ENCODE results near the gene RRAGD. TPM values are rescaled to one million over a fixed set of nuclear protein-coding genes. Genes with fewer than 3 reads are reported as not detected.
A peak's percentile ranks its signal among the peaks of the same experiment; 100 is the strongest.

Gene RRAGD
- total RNA-seq, 1 experiment from 2014 or later: not detected

- no peak overlapping the region for H2AFZ ChIP-seq
- POLR2A ChIA-PET (ENCODE audit: unreplicated experiment): no interaction called here
- no peaks in the 10 kb centered on the region for H3K36me3 ChIP-seq (ENCODE audit: low read depth)
- intact Hi-C loops (cut with micrococcal nuclease; ENCODE audit: unreplicated experiment): no loop called here
- no peaks in the 10 kb centered on the region for H3K9me2 ChIP-seq (ENCODE audit: insufficient read depth)
- H3K27ac ChIP-seq: no peak overlapping the region
- no peaks in the 10 kb centered on the region for H3F3A ChIP-seq (ENCODE audit: insufficient read depth, low read depth)
- no peaks in the 10 kb centered on the region for H3K9me3 ChIP-seq (ENCODE audit: insufficient read depth, low read depth)
- CTCF ChIA-PET: no interaction called here
- DNase-seq: no peak
- no peaks in the 10 kb centered on the region for H3K27me3 ChIP-seq (ENCODE audit: insufficient read depth, low read depth)
- no TSS peak for BruUV-seq (replicated peaks)
- no peak overlapping the region for H3K4me2 ChIP-seq
- no peak for TF ChIP-seq CTCF (conservative IDR thresholded peaks at IDR 0.05)
- no peak for TF ChIP-seq EZH2 (IDR thresholded peaks at IDR 0.05; ENCODE audit: low read depth)
- H3K4me1 ChIP-seq (replicated peaks; ENCODE audit: insufficient read depth): peaks cover 15% of the 10 kb centered on the region
- no peak overlapping the region for H3K4me3 ChIP-seq
- no peaks in the 10 kb centered on the region for H3K79me2 ChIP-seq (ENCODE audit: low read depth)
- H4K20me1 ChIP-seq (ENCODE audit: insufficient read depth): no peaks in the 10 kb centered on the region
Measured at GRCh38 chr6:89379281-89379680, 32.8 kb downstream of the RRAGD start.

GRCh38 chr6:89378628-89379027 is 33.4 kb downstream of the RRAGD start:
- Histone ChIP-seq H3F3A (ENCODE audit: insufficient read depth, low read depth) (no peaks in the 10 kb centered on the region), H3K79me2 (ENCODE audit: low read depth) (no peaks in the 10 kb centered on the region), H3K4me2 (no peak overlapping the region), H3K9me2 (ENCODE audit: insufficient read depth) (no peaks in the 10 kb centered on the region), H3K9me3 (ENCODE audit: insufficient read depth, low read depth) (no peaks in the 10 kb centered on the region), H2AFZ (no peak overlapping the region), H3K4me3 (no peak overlapping the region), H4K20me1 (ENCODE audit: insufficient read depth) (no peaks in the 10 kb centered on the region), H3K36me3 (ENCODE audit: low read depth) (no peaks in the 10 kb centered on the region), H3K27me3 (ENCODE audit: insufficient read depth, low read depth) (no peaks in the 10 kb centered on the region), H3K4me1 (replicated peaks; ENCODE audit: insufficient read depth) (peaks cover 15% of the 10 kb centered on the region), H3K27ac (no peak overlapping the region)
- no TSS peak for BruUV-seq (replicated peaks)
- no peak for TF ChIP-seq EZH2 (IDR thresholded peaks at IDR 0.05; ENCODE audit: low read depth)
- intact Hi-C loops (cut with micrococcal nuclease; ENCODE audit: unreplicated experiment): no loop called here
- no peak for DNase-seq
- ChIA-PET POLR2A (ENCODE audit: unreplicated experiment) (interaction anchor here (0.7 kb wide), 1 partner anchor 338 kb away, joined by 5 read pairs; no protein-coding TSS in a partner anchor), CTCF (interaction anchor here (0.7 kb wide), 1 partner anchor 60 kb away, joined by 4 read pairs; no protein-coding TSS in a partner anchor)

GRCh38 chr6:89375427-89376267 is 36.4 kb downstream of the RRAGD start:
- ChIA-PET CTCF (no interaction called here), POLR2A (ENCODE audit: unreplicated experiment) (no interaction called here)
- Histone ChIP-seq H3K27me3 (ENCODE audit: insufficient read depth, low read depth) (no peaks in the 10 kb centered on the region), H3F3A (ENCODE audit: insufficient read depth, low read depth) (no peaks in the 10 kb centered on the region), H3K79me2 (ENCODE audit: low read depth) (no peaks in the 10 kb centered on the region), H2AFZ (no peak overlapping the region), H3K9me2 (ENCODE audit: insufficient read depth) (no peaks in the 10 kb centered on the region), H3K4me2 (peak overlapping the region; percentile 28; the same call in 1 of the 2 replicates), H3K4me3 (no peak overlapping the region), H3K36me3 (ENCODE audit: low read depth) (no peaks in the 10 kb centered on the region), H3K27ac (no peak overlapping the region), H4K20me1 (ENCODE audit: insufficient read depth) (no peaks in the 10 kb centered on the region), H3K9me3 (ENCODE audit: insufficient read depth, low read depth) (no peaks in the 10 kb centered on the region), H3K4me1 (replicated peaks; ENCODE audit: insufficient read depth) (peaks cover 15% of the 10 kb centered on the region)
- no TSS peak for BruUV-seq (replicated peaks)
- intact Hi-C loops (cut with micrococcal nuclease; ENCODE audit: unreplicated experiment): no loop called here
- DNase-seq: peak; percentile 61 to 84
- TF ChIP-seq EZH2 (IDR thresholded peaks at IDR 0.05; ENCODE audit: low read depth) (no peak), CTCF (conservative IDR thresholded peaks at IDR 0.05) (peak; percentile 42; the same call in 1 of the 2 replicates)

Data from PC-9 (cell line).